Activated CD4-positive, alpha-beta T cell treated with anti-CD3 and anti-CD28 coated beads, Interleukin-2, amount 50 U/mL, for 4 hours (primary cell): ENCODE data around the gene IFIT5.
"Not testable (repeated sequence)": the region's sequence is repeated elsewhere in the genome, so short reads cannot be mapped to it uniquely, and the experiment has no call there.

Experiments used
- DNase-seq, 2 experiments: peaks; one replicate each; pipeline ENCODE4 v3.0.0-alpha.2; 2020

IFIT5 gene, protein sequence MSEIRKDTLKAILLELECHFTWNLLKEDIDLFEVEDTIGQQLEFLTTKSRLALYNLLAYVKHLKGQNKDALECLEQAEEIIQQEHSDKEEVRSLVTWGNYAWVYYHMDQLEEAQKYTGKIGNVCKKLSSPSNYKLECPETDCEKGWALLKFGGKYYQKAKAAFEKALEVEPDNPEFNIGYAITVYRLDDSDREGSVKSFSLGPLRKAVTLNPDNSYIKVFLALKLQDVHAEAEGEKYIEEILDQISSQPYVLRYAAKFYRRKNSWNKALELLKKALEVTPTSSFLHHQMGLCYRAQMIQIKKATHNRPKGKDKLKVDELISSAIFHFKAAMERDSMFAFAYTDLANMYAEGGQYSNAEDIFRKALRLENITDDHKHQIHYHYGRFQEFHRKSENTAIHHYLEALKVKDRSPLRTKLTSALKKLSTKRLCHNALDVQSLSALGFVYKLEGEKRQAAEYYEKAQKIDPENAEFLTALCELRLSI

DNA sequence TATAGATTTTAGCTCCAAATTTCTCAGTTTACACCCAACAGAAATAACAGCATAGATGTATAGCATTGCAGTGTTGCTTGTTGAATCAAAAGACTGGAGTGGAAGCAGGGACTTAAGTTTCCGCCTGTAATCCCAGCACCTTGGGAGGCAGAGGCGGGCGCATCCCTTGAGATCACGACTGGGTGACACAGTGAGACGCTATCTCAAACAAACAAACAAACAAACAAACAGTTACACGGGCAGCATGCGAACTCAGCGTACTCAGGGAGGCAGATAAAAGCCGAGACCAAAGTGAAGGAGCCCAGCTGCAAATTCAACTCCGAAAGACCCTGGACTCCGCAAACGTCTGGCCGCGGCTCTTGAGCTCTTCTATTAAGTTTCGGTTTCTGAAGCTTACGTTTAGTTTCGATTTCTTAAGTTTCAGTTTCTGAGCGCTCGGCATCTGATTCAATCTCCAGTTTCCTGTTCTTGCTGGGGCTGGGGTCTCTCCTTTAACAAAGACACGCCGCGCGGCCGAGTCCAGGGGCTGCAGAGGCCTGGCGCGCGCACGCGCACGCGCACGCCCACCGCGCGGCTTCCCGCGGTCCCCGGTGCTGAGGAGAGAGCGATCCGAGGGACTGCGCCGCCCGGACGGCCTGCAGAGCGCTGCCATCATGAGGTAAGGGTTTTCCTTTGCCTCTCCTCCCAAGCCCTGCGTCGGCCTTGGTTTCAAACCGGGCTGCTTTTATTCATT, at the start of gene IFIT5:
Gene IFIT5, plus strand, starts transcription at position 423 of the 733 bp plus-strand sequence. Its CDS starts 231 bp downstream, at position 654.
- peak; percentile 47 to 48 for DNase-seq

DNA sequence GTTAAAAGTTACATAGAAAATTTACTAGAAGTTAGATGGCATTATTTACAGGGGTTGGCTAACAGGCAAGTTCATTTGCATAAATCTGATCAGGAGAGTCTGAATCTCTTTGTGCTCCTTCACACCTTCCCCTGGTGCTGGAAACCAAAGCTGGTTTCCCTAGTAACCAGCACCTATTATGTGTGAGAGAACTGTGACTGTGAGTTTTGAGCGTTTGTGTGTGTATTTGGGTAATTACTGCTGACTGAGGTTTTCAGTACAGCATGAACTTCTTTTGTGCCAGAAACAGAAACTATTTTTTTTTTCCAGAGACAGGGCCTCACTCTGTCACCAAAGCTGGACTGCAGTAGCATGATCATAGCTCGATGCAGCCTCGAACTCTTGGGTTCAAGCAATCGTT, 46.8 kb upstream of the IFIT5 start:
- no peak for DNase-seq

- no peak for DNase-seq
Measured at GRCh38 chr10:89368129-89368528, 46.2 kb upstream of the IFIT5 start.

GRCh38 chr10:89369156-89370105, 44.9 kb upstream of the IFIT5 start:
- peak in 1 of 2 experiments; percentile 9 for DNase-seq

GRCh38 chr10:89371079-89371478, 43.3 kb upstream of the IFIT5 start:
- no peak for DNase-seq

DNA sequence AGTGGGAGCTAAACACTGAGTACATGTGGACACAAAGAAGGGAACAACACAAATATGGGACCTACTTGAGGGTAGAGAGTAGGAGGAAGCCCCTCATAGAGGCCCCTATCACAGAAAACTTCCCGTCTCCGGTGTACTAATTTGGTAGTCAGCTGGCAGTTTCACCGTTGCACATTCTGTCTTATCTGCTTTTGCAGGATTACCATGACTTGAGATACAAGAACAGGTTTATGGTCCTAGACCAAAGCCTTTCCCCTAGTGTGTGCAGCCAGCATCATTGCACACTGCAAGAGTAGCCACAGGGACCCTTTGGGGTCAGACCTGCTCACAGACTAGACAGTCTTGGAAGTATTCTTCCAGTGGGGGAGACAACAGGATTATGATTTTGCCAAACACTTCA, 42.4 kb upstream of the IFIT5 start:
- DNase-seq: no peak

DNA sequence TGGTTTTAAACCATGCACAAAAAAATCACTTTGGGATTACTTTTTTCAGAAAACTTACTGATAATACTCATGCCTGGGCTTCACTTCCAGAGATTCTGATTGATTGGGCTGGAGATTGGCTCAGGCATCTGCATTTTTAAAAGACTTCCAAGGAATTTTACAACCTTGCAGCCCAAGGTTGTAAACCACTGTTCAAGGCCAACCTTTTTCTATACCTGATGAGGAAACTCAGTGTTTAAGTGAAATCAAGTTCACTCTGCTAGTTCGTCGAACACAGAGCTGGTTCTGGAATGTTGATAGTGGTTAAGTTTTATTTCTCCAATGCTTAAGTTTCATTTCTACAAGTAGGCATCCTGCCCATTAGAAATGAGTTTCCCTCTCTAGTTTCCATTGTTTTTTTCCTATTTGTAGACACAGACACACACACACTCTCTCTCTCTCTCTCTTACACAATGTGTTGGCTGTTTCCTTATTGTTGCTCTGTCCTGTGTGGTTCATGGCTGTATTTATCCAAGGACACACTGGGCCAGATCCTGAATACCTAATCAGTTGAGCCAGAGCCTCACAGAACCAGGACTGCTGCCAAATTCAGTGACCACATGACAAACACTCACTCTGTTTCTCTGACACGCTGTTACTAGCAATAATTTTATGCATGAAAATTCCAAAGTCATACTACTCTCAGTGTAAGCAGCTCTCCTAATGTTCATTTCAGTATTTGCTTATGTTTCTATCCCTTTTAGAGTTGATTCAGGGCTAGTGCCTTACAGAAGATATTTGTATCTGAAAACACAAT, 40.3 kb upstream of the IFIT5 start:
- no peak for DNase-seq

- no peak for DNase-seq
Measured at GRCh38 chr10:89374713-89375141, 39.6 kb upstream of the IFIT5 start.

DNA sequence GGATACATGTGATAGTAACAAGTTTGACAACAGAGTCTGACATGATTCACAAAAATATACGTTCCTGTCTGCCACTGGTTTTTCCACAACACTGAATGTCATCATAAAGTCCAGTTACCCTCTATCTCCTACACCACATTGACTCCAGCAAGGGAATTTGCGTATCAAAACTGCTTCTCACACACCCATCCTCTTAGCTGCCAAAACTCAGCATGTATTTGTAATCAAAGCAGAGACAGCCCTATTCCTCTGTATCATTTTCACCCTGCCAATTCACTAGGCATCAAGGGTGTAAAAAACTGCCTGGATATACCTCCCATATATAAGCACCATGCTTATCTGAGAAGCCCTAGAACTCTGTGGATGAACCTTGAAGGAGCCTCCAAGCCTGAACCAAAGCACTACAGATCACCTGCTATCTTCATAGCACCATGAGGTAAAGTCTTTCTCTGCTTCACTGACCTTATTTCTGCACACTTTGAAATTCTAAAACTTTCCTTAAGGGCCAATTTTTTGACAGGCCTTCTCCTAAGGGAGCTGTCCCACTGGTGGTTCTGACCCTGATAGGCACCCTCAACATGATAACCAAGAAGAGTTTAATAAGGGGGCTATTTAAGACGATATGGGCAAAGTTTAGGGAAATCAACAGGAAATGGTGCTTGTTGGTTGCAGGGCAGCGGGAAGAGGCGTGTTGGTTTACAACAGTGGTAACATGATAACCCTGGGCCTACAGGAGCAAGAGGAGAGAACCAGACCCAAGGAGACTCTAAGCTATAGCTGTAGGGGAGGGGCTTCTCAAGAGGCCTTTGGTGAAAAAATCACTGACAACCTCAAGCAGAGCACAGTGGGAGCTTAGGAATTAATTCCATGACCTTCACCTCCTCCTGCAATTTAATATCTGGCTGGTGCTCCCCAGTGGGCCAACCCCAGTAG, 36.4 kb upstream of the IFIT5 start, which contains the start of gene IFIT1B:
Gene IFIT1B, plus strand, starts transcription at position 352 of the 933 bp plus-strand sequence. Its CDS starts 80 bp downstream, at position 432.
- no peak for DNase-seq

- DNase-seq: no peak
Measured at GRCh38 chr10:89379103-89379502, 35.3 kb upstream of the IFIT5 start.

- no peak for DNase-seq
Measured at GRCh38 chr10:89382757-89383156, 31.6 kb upstream of the IFIT5 start.

DNA sequence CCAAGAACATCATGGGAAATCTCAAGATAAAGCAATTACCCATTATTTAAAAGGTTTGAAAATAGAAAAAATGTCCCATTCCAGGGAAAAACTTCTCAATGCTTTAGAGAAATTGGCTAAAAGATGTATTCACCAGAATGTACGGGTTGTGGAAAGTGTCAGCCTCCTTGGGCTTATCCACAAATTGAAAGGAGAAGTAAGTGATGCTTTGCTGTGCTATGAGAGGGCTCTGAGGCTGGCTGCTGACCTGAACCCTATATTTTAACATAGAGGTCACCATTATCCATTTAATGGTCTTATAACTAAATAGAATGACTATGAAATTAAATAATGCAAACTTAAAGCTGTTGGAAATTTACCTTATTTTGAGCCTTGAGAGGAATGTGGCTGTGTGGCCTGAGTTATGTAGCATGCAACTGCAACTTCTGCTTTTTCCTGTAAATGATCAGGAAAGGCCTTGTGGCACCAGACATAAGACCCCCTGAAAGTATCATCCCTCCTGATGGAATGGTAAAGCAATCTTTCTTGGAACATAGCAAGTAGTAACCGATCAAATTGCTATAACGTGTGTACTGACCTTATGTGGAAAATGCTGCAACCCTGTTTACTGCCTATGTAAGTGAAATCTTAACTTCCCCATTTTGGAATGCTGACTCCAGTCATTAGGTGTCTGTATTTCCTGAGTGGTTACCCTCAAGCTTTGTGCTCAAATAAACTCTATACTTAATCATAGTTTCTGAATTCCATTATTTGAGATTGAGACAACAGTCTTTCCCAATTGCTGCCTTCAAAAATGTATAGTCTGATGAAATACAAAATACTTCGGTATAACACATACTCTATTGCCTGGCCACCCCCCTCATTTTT, 29.7 kb upstream of the IFIT5 start:
- DNase-seq: no peak

GRCh38 chr10:89388806-89389205, 25.6 kb upstream of the IFIT5 start:
- no peak for DNase-seq

- DNase-seq: no peak
Measured at GRCh38 chr10:89389254-89389653, 25.1 kb upstream of the IFIT5 start.

- DNase-seq: no peak
Measured at GRCh38 chr10:89390476-89391225, 23.7 kb upstream of the IFIT5 start.

DNA sequence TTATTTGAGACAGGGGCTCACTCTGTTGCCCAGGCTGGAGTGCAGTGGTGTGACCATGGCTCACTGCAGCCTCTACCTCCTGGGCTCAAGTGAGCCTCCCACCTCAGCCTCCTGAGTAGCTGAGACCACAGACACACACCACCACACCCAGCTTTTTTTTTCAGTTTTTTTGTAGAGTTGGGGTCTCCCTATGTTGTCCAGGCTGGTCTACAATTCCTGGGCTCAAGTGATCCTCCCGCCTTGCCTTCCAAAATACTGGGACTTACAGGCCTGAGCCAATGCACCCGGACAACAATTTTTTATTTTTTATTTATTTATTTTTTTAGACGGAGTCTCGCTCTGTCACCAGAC, 23.2 kb upstream of the IFIT5 start:
- DNase-seq: not testable (repeated sequence)

GRCh38 chr10:89391907-89392756, 22.2 kb upstream of the IFIT5 start, which contains the start of gene IFIT1:
IFIT1 (plus strand) TSS chr10:89392623; CDS start chr10:89392713, 90 bp downstream.
- DNase-seq: peak; percentile 27 to 34

DNA sequence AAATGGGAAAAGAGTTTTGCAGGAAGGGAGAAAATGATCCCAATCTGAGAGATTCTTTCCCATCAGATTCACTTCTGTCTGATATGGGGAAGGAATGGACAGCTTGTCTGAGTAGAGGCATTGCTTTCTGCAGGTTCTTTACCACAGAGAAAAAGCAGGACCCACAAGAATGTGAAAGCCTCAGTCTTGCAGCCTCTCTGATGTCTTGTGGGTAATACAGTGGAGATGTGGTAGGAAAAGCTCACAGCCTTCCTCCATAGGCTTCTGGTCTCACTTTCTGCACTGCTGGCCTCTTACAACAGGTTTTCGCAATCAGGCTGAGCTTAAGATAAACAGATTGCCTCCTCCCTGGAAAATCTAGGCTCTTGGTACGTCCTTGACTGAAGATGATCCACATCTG, 21.4 kb upstream of the IFIT5 start:
- DNase-seq: no peak
